SK-N-SH treated with all-trans-retinoic acid at 6 μM for 48 hours (cell line): Measurements from ENCODE around the gene SLC6A3.

Source experiments
- ATAC-seq: fragments of 200-7000 bp; cut with Tn5 transposase; 3 replicates; pipeline ENCODE4 v1.9.1; 2020; ENCODE audit warnings: mild to moderate bottlenecking, moderate library complexity
- ARNTL ChIP-seq: fragments of 450-650 bp; formaldehyde crosslinking; IDR thresholded peaks from 2 replicates; pipeline ENCODE4 v1.5.0; 2020; ENCODE audit warnings: low read depth, mild to moderate bottlenecking, moderate library complexity, borderline replicate concordance
- BACH2 ChIP-seq: fragments of 250-450 bp; sonication (Bioruptor Pico); IDR thresholded peaks from 2 replicates; pipeline ENCODE4 v1.9.0; 2021; ENCODE audit warnings: mild to moderate bottlenecking, borderline replicate concordance
- CSDC2 ChIP-seq: fragments of 250-450 bp; sonication (Bioruptor Pico); IDR thresholded peaks from 2 replicates; pipeline ENCODE4 v1.5.0; 2020; ENCODE audit warnings: mild to moderate bottlenecking, moderate library complexity
- CSRNP3 ChIP-seq: fragments of 250-450 bp; sonication (Bioruptor Pico); IDR thresholded peaks from 2 replicates; pipeline ENCODE4 v1.5.1; 2021; ENCODE audit warnings: mild to moderate bottlenecking, moderate library complexity
- ESRRG ChIP-seq: fragments of 250-450 bp; sonication (Bioruptor Pico); IDR thresholded peaks from 2 replicates; pipeline ENCODE4 v1.6.1; 2021; ENCODE audit warnings: mild to moderate bottlenecking
- GLIS3 ChIP-seq: fragments of 250-450 bp; sonication (Bioruptor Pico); IDR thresholded peaks from 2 replicates; pipeline ENCODE4 v1.5.0; 2020; ENCODE audit warnings: mild to moderate bottlenecking, moderate library complexity
- ISL1 ChIP-seq: fragments of 250-450 bp; sonication (Bioruptor Pico); IDR thresholded peaks from 2 replicates; pipeline ENCODE4 v2.1.2; 2022; ENCODE audit warnings: mild to moderate bottlenecking, moderate library complexity
- OSR1 ChIP-seq: fragments of 250-450 bp; sonication (Bioruptor Pico); IDR thresholded peaks from 2 replicates; pipeline ENCODE4 v1.8.0; 2022; ENCODE audit warnings: moderate library complexity, mild to moderate bottlenecking, inconsistent platforms
- PATZ1 ChIP-seq: fragments of 250-450 bp; sonication (Bioruptor Pico); IDR thresholded peaks from 2 replicates; pipeline ENCODE4 v1.8.0; 2020; ENCODE audit warnings: mild to moderate bottlenecking, moderate library complexity, borderline replicate concordance
- PPARA ChIP-seq: fragments of 250-450 bp; sonication (Bioruptor Pico); IDR thresholded peaks from 2 replicates; pipeline ENCODE4 v1.5.0; 2020; ENCODE audit warnings: mild to moderate bottlenecking, borderline replicate concordance
- SNAI2 ChIP-seq: fragments of 250-450 bp; sonication (Bioruptor Pico); IDR thresholded peaks from 2 replicates; pipeline ENCODE4 v1.5.0; 2020; ENCODE audit warnings: mild to moderate bottlenecking, moderate library complexity
- TCF4 ChIP-seq: fragments of 250-450 bp; sonication (Bioruptor Pico); IDR thresholded peaks from 2 replicates; pipeline ENCODE4 v1.8.0; 2021; ENCODE audit warnings: mild to moderate bottlenecking, moderate library complexity, borderline replicate concordance
- TOX ChIP-seq: fragments of 250-450 bp; sonication (Bioruptor Pico); IDR thresholded peaks from 2 replicates; pipeline ENCODE4 v1.8.0; 2021; ENCODE audit warnings: mild to moderate bottlenecking, moderate library complexity, borderline replicate concordance
- ZC3H10 ChIP-seq: fragments of 250-450 bp; sonication (Bioruptor Pico); IDR thresholded peaks from 2 replicates; pipeline ENCODE4 v1.5.1; 2021; ENCODE audit warnings: mild to moderate bottlenecking, moderate library complexity
- ZFP3 ChIP-seq: fragments of 250-450 bp; sonication (Bioruptor Pico); IDR thresholded peaks from 2 replicates; pipeline ENCODE4 v1.5.0; 2020; ENCODE audit warnings: mild to moderate bottlenecking, moderate library complexity
- ZFP30 ChIP-seq: fragments of 450-650 bp; formaldehyde crosslinking; IDR thresholded peaks from 2 replicates; pipeline ENCODE4 v1.5.0; 2022; ENCODE audit warnings: mild to moderate bottlenecking, moderate library complexity
- ZNF70 ChIP-seq: fragments of 450-650 bp; formaldehyde crosslinking; IDR thresholded peaks from 2 replicates; pipeline ENCODE4 v1.5.0; 2020; ENCODE audit warnings: mild to moderate bottlenecking, moderate library complexity
- ZNF8 ChIP-seq: fragments of 450-650 bp; formaldehyde crosslinking; IDR thresholded peaks from 2 replicates; pipeline ENCODE4 v1.5.0; 2020; ENCODE audit warnings: mild to moderate bottlenecking, moderate library complexity
- TF ChIP-seq, protein P1 (sequence below): fragments of 250-450 bp; sonication (Bioruptor Pico); IDR thresholded peaks from 2 replicates; pipeline ENCODE4 v1.5.0; 2020; ENCODE audit warnings: mild to moderate bottlenecking, moderate library complexity
- TF ChIP-seq, protein P2 (sequence below): fragments of 250-450 bp; sonication (Bioruptor Pico); IDR thresholded peaks from 2 replicates; pipeline ENCODE4 v1.5.1; 2020; ENCODE audit warnings: low read depth, mild to moderate bottlenecking, moderate library complexity

The SLC6A3 gene

DNA sequence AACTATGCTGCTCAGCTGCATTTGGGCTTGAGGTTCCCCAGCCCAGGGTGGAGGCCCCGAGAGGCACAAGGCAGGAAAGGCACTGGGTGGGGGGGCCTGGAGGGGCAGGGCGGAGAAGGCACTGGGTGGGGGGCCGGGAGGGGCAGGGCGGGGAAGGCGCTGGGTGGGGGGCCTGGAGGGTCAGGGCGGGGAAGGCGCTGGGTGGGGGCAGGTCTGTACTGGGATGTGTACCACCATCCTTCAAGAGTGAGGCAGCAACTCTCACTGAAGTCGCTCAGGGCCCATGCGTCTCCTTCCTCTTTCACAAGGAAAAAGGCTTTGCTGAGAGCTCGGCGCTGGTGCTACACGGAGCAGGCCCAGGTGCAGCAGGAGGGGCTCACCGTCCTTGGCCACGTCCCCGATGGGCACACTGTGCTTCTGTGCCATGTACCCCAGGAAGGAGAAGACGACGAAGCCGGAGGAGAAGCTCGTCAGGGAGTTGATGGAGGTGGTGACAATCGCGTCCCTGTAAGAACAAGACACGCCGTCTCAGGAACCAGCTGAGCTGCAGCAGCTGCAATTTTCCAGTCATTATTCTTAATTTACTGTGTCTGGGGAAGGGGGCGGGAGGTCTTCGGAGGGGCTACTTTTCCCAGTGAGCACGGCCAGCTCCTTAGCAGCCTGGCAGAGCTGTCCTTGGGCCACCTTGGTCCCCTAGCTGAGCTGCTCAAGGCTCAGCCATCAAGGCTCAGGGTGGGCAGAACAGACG is 30.8 kb downstream of the SLC6A3 start (continued):
- TF ChIP-seq, protein P1, sequence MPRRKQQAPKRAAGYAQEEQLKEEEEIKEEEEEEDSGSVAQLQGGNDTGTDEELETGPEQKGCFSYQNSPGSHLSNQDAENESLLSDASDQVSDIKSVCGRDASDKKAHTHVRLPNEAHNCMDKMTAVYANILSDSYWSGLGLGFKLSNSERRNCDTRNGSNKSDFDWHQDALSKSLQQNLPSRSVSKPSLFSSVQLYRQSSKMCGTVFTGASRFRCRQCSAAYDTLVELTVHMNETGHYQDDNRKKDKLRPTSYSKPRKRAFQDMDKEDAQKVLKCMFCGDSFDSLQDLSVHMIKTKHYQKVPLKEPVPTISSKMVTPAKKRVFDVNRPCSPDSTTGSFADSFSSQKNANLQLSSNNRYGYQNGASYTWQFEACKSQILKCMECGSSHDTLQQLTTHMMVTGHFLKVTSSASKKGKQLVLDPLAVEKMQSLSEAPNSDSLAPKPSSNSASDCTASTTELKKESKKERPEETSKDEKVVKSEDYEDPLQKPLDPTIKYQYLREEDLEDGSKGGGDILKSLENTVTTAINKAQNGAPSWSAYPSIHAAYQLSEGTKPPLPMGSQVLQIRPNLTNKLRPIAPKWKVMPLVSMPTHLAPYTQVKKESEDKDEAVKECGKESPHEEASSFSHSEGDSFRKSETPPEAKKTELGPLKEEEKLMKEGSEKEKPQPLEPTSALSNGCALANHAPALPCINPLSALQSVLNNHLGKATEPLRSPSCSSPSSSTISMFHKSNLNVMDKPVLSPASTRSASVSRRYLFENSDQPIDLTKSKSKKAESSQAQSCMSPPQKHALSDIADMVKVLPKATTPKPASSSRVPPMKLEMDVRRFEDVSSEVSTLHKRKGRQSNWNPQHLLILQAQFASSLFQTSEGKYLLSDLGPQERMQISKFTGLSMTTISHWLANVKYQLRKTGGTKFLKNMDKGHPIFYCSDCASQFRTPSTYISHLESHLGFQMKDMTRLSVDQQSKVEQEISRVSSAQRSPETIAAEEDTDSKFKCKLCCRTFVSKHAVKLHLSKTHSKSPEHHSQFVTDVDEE (CRISPR knock-in tag): no peak

DNA sequence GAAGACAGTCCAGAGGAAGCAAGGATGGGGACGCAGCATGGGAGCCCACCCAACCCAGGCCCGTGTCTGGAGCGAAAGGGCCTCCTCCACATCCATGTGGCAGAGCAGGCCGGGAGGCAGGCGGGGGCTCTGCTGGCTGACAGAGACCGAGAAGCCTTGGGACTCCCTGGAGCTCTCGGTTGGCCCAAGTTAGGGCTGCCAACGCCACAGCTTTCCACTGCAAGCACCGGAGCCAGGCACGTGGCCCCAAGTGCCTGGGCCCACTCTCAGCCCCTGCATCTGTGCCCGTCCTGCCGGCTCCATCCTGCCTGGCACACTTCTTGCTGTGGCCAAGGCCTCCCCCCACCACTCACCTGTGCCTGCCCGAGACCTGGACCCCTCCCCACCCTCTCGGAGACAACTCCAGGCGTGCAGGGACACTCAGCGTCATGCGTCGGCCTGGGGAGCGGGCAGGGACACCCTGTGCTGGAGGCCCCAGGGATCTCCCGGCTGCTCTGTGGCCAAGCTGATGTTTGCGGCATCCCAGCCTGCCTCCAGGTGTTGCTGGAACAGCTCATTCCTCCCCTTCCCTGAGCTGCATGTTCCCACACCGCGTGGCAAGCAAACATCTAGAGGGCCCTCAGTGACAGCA is 31.5 kb downstream of the SLC6A3 start:
- no peak for ATAC-seq

GRCh38 chr5:1413211-1413610 is 32.0 kb downstream of the SLC6A3 start:
- no peak for TF ChIP-seq BACH2 (CRISPR knock-in tag)
- TF ChIP-seq, protein P2, sequence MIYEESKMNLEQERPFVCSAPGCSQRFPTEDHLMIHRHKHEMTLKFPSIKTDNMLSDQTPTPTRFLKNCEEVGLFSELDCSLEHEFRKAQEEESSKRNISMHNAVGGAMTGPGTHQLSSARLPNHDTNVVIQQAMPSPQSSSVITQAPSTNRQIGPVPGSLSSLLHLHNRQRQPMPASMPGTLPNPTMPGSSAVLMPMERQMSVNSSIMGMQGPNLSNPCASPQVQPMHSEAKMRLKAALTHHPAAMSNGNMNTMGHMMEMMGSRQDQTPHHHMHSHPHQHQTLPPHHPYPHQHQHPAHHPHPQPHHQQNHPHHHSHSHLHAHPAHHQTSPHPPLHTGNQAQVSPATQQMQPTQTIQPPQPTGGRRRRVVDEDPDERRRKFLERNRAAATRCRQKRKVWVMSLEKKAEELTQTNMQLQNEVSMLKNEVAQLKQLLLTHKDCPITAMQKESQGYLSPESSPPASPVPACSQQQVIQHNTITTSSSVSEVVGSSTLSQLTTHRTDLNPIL (CRISPR knock-in tag): no peak
- TF ChIP-seq, protein P1 (CRISPR knock-in tag): no peak
- TF ChIP-seq PPARA (CRISPR knock-in tag): no peak
- no peak for TF ChIP-seq OSR1 (CRISPR knock-in tag)
- TF ChIP-seq GLIS3 (CRISPR knock-in tag): no peak
- no peak for TF ChIP-seq ARNTL (CRISPR knock-in tag)
- no peak for TF ChIP-seq PATZ1 (CRISPR knock-in tag)
- no peak for TF ChIP-seq ZFP30 (CRISPR knock-in tag)
- no peak for TF ChIP-seq SNAI2 (CRISPR knock-in tag)
- TF ChIP-seq TCF4 (CRISPR knock-in tag): no peak
- no peak for TF ChIP-seq TOX
- no peak for TF ChIP-seq ESRRG (CRISPR knock-in tag)
- TF ChIP-seq ZC3H10 (CRISPR knock-in tag): no peak
- ATAC-seq: no peak

More for the DNA sequence above, 31.5 kb downstream of the SLC6A3 start:
- no peak for TF ChIP-seq PPARA (CRISPR knock-in tag)
- no peak for TF ChIP-seq ISL1

DNA sequence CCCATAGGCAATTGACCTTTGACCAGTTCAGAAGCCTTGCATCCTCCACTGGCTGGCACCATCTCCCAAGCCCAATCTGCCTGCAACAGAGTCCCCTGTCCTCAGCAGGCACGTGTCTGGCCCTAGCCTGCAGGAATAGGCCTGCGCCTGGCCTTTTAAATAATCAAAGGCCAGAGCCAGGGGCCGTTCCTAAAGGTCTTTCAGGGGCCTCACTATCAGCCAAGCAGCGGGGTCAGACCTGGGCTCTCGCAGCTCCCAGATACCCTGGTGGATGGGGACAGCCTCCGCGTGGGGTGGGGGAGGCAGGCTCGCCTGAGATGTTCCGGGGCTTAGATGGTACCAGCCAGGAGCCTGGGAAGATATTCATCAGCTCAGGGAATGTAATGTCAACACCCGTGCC is 32.6 kb downstream of the SLC6A3 start:
- no peak for TF ChIP-seq GLIS3 (CRISPR knock-in tag)
- no peak for TF ChIP-seq ZFP3 (CRISPR knock-in tag)
- TF ChIP-seq ZC3H10 (CRISPR knock-in tag): no peak
- TF ChIP-seq, all 23 proteins: peak for 0
- no peak for ATAC-seq

- ATAC-seq: no peak
- TF ChIP-seq GLIS3 (CRISPR knock-in tag): no peak
- TF ChIP-seq SNAI2 (CRISPR knock-in tag): no peak
- TF ChIP-seq PPARA (CRISPR knock-in tag): no peak
- TF ChIP-seq CSDC2: no peak
- no peak for TF ChIP-seq TOX
- TF ChIP-seq ZNF70 (CRISPR knock-in tag): no peak
- no peak for TF ChIP-seq ISL1
- TF ChIP-seq CSRNP3 (CRISPR knock-in tag): no peak
- TF ChIP-seq, protein P2 (CRISPR knock-in tag): no peak
- TF ChIP-seq ZNF8 (CRISPR knock-in tag): no peak
Measured at GRCh38 chr5:1412163-1412562, 33.1 kb downstream of the SLC6A3 start.
